ENCODE data around the gene IGFBP3.

GRCh38 chr7:45892407-45893035 lies 28.6 kb downstream of the IGFBP3 start:
- no peak for TF ChIP-seq CTCF (IDR thresholded peaks at IDR 0.05; ENCODE audit: borderline replicate concordance, extremely low read depth, low read length, poor library complexity, severe bottlenecking)
- TF ChIP-seq EZH2 (IDR thresholded peaks at IDR 0.05; ENCODE audit: borderline replicate concordance, low read depth, low read length, severe bottlenecking): no peak
